Measurements from ENCODE around the gene IRF2BPL.

The IRF2BPL gene

DNA sequence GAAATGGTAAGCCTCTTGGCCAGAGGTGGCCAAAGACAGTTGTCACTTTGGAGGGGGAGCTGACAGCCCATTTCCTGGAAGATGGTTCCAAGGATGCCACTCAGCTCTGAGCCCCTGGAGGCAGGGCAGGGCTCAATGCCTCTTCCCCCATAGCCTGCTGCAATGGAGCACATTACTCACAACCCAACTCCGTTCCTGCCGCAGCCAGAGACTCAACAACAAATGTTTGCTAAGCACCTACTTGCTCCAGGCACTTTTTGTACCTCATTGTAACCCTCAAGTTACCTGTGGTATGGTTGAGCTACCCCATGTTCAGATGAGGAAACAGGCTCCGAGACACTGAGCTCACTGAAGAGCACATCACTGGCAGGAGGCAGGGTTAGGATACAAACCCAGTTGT is 19.5 kb downstream of the IRF2BPL start:
- no peak for DNase-seq (ENCODE audit: low spot score)

GRCh38 chr14:77008541-77008940 is 20.0 kb downstream of the IRF2BPL start:
- no peak for DNase-seq (ENCODE audit: low spot score)

- DNase-seq (ENCODE audit: low spot score) = no peak
Observed at GRCh38 chr14:77007975-77008421, 20.5 kb downstream of the IRF2BPL start.

- DNase-seq (ENCODE audit: low spot score) = no peak
Observed at GRCh38 chr14:77007183-77007974, 21.1 kb downstream of the IRF2BPL start.

GRCh38 chr14:77006132-77006531 is 22.4 kb downstream of the IRF2BPL start:
- no peak for DNase-seq (ENCODE audit: low spot score)

- no peak for DNase-seq (ENCODE audit: low spot score)
Observed at GRCh38 chr14:77005559-77005958, 22.9 kb downstream of the IRF2BPL start.

DNA sequence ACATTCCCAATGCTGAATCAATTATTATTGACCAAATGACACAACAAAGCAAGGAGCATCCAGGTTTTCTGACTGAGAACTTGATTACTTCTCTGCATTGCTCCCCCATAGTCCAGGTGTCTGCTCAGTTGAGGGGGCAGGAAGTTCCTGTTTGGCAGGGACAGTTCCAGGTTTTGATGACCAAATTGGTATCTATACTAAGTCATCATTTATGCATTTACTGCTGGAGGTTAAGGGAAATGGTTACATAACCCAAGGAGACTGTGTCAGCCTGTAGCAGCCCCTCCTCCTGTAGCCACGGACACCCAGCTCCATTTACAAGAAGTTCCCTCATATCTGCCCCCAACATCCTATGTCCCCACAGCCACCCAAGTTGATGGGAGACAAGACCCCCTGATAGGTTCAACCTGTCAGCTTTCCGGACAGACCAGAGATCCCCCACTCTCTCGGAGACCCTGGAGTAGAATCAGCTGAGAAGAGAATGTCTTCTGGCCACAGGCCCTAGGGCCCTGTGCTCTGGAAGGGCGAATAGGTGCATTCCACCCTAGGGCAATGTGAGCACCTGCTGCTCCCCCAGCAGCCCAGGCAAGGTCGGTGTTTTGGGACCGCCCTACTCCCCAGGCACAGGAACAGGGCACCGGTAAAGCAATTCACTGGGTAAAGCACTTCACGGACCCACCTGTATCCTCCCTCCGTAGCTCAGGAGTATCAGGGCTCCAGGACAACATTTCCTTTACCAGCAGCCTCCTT is 23.6 kb downstream of the IRF2BPL start:
- no peak for DNase-seq (ENCODE audit: low spot score)

GRCh38 chr14:77003960-77004710 is 24.4 kb downstream of the IRF2BPL start:
- DNase-seq (ENCODE audit: low spot score) = no peak

DNA sequence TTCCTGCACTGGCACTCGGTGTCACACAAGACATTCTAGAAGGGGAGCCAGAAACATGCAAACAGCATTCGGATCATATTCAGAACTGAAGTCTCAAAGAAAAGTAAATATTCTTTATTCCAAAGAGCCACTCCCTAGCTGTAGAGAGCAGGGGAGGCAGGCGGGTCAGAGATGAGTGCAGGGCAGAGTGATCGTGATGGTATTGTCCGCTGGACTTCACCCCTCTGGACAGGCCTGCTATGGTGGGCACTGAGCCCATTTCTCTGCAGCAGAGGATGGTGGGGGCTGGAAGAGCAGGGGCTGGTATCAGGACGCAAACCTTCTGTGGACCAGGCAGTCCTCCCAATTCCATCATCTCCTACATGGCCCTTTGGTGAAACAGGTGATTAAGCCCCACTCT is 25.6 kb downstream of the IRF2BPL start:
- no peak for DNase-seq (ENCODE audit: low spot score)

- no peak for DNase-seq (ENCODE audit: low spot score)
Observed at GRCh38 chr14:77002335-77002734, 26.2 kb downstream of the IRF2BPL start.

DNA sequence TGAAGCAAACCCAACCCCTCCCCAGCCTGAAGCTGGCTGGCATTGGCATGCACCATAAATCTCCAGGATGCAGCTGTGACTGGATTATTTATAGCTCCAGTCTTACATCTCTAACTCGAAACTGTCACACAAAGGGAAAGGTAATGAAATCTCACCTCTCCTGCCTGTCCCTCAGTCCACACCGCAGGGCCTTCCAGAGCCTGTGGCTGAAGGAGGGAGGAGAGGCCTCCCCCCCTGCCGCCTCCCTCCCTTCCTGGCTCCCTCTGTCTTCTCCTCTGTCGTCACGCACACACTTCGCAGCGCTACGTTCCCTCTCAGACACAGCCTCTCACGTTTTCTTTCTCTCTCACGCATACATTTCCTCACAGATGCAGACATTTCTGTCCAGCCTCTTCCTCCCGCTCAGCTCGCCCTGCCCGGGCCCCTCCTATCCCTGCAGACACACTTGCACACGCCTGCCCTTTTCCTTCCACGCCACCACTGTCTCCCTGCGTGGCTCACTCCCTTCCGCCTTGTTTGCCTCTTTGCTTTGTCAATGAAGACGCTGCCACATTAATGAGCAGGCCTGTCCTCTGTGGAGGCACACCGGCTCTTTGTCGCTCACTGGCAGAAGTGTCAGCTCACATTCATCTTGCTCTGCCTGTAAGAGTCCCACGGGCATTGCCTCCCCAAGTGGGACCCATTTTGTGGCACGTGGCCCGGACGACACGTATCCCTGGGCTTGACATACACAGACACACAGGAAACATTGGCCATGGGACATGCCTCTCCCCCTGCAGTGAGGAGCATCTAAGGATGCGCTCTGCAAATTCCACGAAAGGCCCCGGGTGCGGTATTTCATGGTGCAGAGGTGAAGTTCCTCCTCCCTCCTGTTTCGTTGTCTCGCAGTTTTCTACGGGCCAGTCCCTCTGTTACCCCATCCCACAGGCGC is 27.9 kb downstream of the IRF2BPL start:
- no peak for DNase-seq (ENCODE audit: low spot score)

- DNase-seq (ENCODE audit: low spot score) = no peak
Observed at GRCh38 chr14:76998910-76999309, 29.6 kb downstream of the IRF2BPL start.

- no peak for DNase-seq (ENCODE audit: low spot score)
Observed at GRCh38 chr14:76997257-76997970, 31.1 kb downstream of the IRF2BPL start.

DNA sequence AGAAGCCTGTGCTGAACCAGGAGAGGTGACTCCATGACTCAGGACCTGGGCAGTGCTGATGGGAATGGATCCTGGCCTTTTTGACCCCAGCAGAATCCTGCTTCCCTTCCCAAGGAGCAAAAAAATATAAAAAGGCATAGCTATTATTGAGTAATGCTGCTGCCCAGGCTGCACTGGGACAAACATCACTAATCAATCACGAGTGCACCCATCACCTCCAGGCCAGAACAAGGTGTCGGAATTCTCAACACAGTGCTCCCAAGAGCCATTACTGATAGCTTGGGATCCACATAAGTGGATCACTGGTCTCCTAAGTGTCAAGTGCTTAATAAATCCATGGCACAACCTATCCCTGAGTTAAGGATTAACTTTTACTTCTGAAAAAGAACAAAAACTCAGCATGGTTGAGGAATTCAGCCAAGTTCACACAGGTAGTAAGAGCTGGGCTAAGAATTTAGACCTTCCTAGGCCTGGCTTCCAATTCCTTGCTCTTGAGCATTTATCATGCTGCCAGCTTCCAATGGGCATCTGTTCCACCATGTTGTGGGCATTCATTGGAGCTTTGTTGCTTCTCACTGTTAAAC is 31.9 kb downstream of the IRF2BPL start:
- DNase-seq (ENCODE audit: low spot score) = no peak

DNA sequence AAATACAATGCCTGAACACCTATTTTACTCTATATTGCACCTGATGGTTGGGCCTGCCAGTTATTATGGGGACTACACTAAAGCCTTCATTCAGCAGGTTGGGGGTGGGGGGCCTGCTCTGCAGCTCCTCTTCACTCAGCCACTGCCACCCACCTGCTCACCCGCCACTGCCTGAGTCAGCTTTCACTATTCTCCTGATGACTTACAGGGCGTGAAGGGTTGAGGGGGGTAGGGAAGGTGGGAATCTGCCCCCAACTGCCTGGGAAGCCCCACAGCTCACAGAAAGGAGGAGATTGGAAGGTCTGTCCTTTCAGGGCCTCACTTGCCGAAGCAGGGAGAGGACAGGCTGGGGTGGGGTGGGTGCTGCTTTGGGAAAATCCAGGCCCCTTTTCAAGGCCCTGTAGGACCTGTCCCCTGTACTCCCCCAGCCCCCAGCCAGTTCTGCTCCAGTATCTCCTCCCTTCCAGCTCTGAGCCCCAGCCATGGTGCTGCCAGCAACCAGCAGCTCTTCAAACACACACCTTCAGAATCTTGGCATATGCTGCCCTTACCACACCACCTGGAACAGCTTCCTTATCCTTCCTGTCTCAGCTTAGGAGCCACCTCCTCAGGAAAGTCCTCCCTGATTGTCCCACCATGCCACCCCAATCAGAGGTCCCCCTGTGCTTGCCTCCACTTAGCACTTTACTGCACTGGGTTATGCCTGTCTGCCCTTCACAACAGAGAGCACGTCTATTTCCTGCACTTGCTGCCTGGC is 33.1 kb downstream of the IRF2BPL start:
- DNase-seq (ENCODE audit: low spot score) = no peak

GRCh38 chr14:76993752-76994151 is 34.8 kb downstream of the IRF2BPL start:
- DNase-seq (ENCODE audit: low spot score) = no peak

GRCh38 chr14:76990084-76990483 is 38.4 kb downstream of the IRF2BPL start:
- no peak for DNase-seq (ENCODE audit: low spot score)

DNA sequence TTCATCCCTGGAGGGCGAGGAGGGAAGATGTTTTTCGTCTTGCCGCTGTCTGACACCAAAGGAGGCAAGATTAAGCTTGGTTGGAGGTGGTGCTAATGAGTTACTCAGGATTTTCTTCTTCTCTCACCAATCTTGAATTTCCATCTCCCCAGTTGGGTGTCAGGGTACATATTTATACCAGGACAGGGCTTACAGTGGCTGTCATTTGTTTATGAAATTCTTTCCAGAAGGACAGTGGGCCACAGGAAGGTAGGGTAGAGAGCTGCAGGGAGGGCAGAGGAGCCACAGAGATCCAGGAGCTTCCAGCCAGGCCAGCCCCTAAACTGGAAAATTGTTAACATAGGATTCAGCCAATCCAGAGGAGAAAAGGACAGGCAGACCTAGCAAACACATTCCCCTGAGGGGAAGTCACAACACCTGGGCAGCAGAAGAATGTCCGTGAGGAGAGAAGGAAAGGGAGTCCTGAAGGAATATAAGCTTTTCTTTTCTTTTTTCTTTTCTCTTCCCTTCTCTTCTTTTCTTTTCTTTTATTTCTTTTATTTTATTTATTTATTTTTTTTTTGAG is 40.5 kb downstream of the IRF2BPL start:
- DNase-seq (ENCODE audit: low spot score) = no peak

DNA sequence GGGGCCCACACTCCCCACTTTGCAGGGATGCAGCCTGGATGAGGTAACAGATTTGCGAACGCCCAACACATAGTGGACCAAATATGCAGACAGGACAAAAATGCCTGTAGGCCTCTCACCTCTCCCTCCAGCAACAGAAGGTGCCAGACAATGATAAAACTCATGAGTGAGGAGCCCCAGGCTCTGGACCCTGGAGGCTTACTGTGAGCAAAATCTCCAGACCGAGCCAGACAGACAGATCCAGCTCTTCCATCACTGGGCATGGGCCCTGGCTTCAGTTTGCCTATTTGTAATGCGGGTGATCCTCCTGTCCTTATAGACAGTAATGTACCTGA is 42.3 kb downstream of the IRF2BPL start:
- DNase-seq (ENCODE audit: low spot score) = no peak

Data from HuH-7.5 (cell line).